Thoracic aorta (tissue), 2 donors: Measurements from ENCODE around the gene GPC6. TPM values are rescaled to one million over a fixed set of nuclear protein-coding genes. Genes with fewer than 3 reads are reported as not detected.

Experiments
- ATAC-seq: fragments of 150-250 bp; one replicate; pipeline ENCODE4 v1.8.0; 2017; ENCODE audit warnings: low read depth; ENCODE audit not compliant: insufficient number of reproducible peaks, low FRiP score
- DNase-seq: peaks from one replicate; pipeline ENCODE4 v3.0.0-alpha.2; 2020; ENCODE audit warnings: low spot score
- H3K27ac ChIP-seq, 2 donors: fragments of 200-600 bp; sonication (generic); 1 replicate in 1 of 2; 2 replicates in 1 of 2; pipeline ENCODE4 v1.5.1; 2016; ENCODE audit warnings: mild to moderate bottlenecking in 2 of 2, moderate library complexity in 2 of 2
- H3K27me3 ChIP-seq: fragments of 200-600 bp; sonication (generic); replicated peaks from 2 replicates; pipeline ENCODE4 v1.6.0; 2016; ENCODE audit warnings: mild to moderate bottlenecking; ENCODE audit not compliant: insufficient read depth
- H3K36me3 ChIP-seq: fragments of 200-600 bp; sonication (generic); one replicate; pipeline ENCODE4 v1.5.1; 2016
- H3K4me1 ChIP-seq, 2 donors: fragments of 200-600 bp; sonication (generic); 1 replicate in 1 of 2; 2 replicates in 1 of 2; pipeline versions ENCODE4 v1.5.1 to v1.6.0; 2016; ENCODE audit warnings: low read depth in 2 of 2, mild to moderate bottlenecking in 1 of 2; ENCODE audit not compliant: control insufficient read depth in 1 of 2
- H3K4me3 ChIP-seq: fragments of 200-600 bp; sonication (generic); 2 replicates; pipeline ENCODE4 v1.5.1; 2016; ENCODE audit warnings: mild to moderate bottlenecking
- H3K9me3 ChIP-seq: fragments of 200-600 bp; sonication (generic); 2 replicates; pipeline ENCODE4 v1.5.1; 2016
- total RNA-seq, 2 donors: library from RNA; depleted of rRNA; stranded (reverse); fragments of >200 nt; gene quantifications; one replicate each; pipeline versions ENCODE4 v1.1.0 to v1.2.3, GENCODE V29; 2016
- TF ChIP-seq, protein P1 (sequence below): fragments of 200-600 bp; sonication (generic); IDR thresholded peaks from one replicate; pipeline ENCODE4 v1.5.1; 2019; ENCODE audit warnings: antibody characterized with exemption

GPC6 gene
- total RNA-seq, 2 donors from 2014 or later = 34.9 to 56.4 TPM

DNA sequence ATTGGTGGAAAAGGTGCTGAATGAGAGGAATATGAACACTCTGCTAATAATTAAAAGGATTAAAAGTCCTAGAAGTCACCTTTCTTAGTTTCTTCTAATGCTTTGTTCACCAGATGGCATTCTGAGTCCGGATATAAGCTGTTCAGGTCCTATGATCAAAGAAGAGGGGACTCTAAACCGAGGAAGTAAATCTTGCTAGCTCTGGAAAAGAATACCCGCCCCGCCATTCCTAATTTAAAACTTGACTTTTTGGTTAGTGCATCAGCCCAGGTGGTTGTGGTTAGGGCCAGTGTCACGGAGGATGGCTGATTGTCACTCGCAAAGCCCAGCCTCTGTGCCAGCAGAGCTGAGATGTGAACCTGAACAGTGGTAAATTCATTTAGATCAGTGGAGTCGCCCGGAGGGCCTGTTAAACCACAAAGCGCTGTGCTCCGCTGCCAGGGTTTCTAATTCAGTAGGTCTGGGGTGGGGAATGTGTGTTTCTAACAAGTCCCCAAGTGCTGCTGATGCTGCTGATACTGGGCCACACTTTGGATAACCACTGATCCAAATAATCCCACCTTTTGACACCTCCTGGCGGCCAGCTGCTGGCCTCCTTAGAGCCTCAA is 827.5 kb downstream of the GPC6 start:
- Histone ChIP-seq H3K4me3 (no peak overlapping the region), H3K27me3 (no peaks in the 10 kb centered on the region), H3K4me1 (no peaks in the 10 kb centered on the region), H3K27ac (no peak overlapping the region), H3K9me3 (no peaks in the 10 kb centered on the region), H3K36me3 (no peaks in the 10 kb centered on the region)
- DNase-seq (no peak), ATAC-seq (no peak)
- TF ChIP-seq, protein P1, sequence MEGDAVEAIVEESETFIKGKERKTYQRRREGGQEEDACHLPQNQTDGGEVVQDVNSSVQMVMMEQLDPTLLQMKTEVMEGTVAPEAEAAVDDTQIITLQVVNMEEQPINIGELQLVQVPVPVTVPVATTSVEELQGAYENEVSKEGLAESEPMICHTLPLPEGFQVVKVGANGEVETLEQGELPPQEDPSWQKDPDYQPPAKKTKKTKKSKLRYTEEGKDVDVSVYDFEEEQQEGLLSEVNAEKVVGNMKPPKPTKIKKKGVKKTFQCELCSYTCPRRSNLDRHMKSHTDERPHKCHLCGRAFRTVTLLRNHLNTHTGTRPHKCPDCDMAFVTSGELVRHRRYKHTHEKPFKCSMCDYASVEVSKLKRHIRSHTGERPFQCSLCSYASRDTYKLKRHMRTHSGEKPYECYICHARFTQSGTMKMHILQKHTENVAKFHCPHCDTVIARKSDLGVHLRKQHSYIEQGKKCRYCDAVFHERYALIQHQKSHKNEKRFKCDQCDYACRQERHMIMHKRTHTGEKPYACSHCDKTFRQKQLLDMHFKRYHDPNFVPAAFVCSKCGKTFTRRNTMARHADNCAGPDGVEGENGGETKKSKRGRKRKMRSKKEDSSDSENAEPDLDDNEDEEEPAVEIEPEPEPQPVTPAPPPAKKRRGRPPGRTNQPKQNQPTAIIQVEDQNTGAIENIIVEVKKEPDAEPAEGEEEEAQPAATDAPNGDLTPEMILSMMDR = no peak

DNA sequence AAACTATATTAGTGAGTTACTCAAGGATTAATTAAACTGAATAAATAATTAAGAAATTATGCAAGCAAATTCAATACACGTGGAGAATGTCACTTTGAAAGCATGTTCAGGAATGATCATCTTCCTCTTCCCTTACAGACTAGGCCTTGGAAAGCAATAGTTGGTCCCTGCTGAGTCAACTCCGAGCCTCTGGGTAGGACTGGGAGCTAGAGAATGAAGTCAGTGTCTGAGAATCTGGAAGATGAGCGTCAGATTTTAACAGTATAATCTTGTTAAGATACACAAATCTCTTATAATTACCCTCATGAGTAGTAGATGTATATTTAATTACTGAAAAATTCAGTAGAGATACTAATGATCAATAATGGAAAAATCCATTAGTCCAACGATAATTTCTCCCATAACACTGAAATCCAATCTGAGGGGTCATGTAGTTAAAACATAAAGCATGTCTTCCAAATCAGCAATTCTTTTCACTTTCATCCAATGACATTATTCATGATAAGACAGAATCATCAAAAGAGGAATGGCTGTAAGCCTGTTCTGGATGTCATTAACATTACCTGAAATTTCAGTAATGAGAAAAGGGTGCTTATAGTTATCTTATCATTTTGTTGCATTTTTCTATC is 829.9 kb downstream of the GPC6 start:
- Histone ChIP-seq H3K4me1 (no peaks in the 10 kb centered on the region), H3K36me3 (no peaks in the 10 kb centered on the region), H3K27ac (no peak overlapping the region), H3K27me3 (no peaks in the 10 kb centered on the region), H3K9me3 (no peaks in the 10 kb centered on the region), H3K4me3 (no peak overlapping the region)
- TF ChIP-seq, protein P1 = no peak
- no peak for ATAC-seq
- DNase-seq = no peak

DNA sequence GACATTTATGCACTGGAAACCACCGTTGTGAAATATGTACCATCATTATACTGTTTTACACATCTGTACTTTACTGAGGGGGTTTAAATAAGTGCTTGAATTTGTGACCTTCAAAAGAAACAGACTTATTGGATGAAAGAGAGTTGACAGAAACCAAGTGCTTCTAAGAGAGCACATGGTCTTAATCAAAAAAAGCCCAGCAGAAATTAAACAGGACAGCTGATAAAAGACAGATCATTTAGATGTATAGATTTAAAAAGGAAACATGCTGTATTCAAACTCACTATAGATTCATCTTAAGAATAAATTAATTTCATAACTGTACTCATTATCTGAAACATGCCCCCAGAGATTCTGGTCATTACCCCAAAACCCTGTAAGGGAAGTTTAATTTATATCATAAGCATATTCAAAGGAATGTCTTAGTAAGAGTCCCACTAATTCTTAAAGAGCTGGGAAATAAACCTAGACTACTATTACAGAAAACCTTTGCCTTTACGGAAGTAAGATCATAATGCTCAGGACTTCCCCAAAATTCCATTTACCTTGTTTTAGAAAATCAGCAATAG is 831.1 kb downstream of the GPC6 start:
- TF ChIP-seq, protein P1 = no peak
- no peak overlapping the region for H3K4me3 ChIP-seq
- no peak overlapping the region for H3K27ac ChIP-seq
- no peak for ATAC-seq
- no peaks in the 10 kb centered on the region for H3K4me1 ChIP-seq
- no peak for DNase-seq
- no peaks in the 10 kb centered on the region for H3K27me3 ChIP-seq
- no peaks in the 10 kb centered on the region for H3K9me3 ChIP-seq
- H3K36me3 ChIP-seq = no peaks in the 10 kb centered on the region

DNA sequence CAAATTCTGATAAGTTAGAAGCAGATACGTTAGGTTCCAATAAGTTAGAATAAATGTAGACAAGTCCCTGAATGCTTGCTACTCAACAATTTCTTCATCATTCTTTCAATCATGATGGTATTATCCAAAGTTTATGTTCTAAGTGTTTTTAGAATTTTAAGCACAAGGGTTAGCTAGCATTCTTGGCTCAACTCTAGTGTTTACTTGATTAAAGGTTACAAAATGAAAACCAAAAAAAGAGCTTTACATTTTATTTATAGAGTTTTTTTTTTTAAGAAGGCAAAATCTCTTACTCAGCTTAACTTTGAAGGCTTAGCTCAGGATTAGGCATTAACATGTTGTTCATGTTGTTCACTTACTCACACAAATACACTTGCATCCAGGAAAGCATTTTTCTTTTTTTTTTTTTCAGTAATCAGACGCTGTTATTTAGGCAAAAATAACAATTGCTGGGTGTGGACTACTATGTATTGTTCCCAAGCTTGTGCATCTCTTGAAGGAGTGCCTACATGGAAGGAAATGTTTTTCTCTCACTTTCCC is 832.3 kb downstream of the GPC6 start:
- no peak overlapping the region for H3K27ac ChIP-seq
- H3K9me3 ChIP-seq = no peaks in the 10 kb centered on the region
- TF ChIP-seq, protein P1 = no peak
- no peaks in the 10 kb centered on the region for H3K4me1 ChIP-seq
- no peaks in the 10 kb centered on the region for H3K27me3 ChIP-seq
- no peak overlapping the region for H3K4me3 ChIP-seq
- DNase-seq = no peak
- no peaks in the 10 kb centered on the region for H3K36me3 ChIP-seq
- no peak for ATAC-seq

DNA sequence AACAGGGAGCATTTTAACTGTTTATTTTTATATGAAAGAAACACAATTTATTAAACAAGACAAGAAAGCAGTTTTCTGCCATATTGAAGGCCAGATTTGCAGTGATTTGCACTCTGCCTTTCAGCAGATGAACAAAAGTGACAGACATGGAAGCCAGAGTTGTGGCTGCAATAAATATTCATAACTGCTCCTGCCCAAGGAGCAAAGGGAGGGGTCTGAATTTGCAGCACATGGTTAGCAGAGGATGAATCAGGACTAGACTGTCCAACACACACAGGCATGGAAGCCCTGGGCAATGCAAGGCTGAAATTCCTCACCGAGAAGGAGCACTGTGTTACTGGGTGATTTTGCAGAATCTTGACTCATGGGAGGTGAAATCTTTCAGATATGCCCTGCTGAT is 834.7 kb downstream of the GPC6 start:
- H3K36me3 ChIP-seq = no peaks in the 10 kb centered on the region

More for the DNA sequence above, 834.7 kb downstream of the GPC6 start:
- Histone ChIP-seq H3K9me3 (no peaks in the 10 kb centered on the region), H3K27me3 (no peaks in the 10 kb centered on the region), H3K4me1 (no peaks in the 10 kb centered on the region), H3K4me3 (no peak overlapping the region), H3K27ac (no peak overlapping the region)
- ATAC-seq (no peak), DNase-seq (no peak)
- TF ChIP-seq, protein P1 = no peak
